Measurements from ENCODE around the gene PHLDA3. TPM values are rescaled to one million over a fixed set of nuclear protein-coding genes. Genes with fewer than 3 reads are reported as not detected.

The PHLDA3 gene
- total RNA-seq, 1 donor from 2014 or later: 78.6 TPM

DNA sequence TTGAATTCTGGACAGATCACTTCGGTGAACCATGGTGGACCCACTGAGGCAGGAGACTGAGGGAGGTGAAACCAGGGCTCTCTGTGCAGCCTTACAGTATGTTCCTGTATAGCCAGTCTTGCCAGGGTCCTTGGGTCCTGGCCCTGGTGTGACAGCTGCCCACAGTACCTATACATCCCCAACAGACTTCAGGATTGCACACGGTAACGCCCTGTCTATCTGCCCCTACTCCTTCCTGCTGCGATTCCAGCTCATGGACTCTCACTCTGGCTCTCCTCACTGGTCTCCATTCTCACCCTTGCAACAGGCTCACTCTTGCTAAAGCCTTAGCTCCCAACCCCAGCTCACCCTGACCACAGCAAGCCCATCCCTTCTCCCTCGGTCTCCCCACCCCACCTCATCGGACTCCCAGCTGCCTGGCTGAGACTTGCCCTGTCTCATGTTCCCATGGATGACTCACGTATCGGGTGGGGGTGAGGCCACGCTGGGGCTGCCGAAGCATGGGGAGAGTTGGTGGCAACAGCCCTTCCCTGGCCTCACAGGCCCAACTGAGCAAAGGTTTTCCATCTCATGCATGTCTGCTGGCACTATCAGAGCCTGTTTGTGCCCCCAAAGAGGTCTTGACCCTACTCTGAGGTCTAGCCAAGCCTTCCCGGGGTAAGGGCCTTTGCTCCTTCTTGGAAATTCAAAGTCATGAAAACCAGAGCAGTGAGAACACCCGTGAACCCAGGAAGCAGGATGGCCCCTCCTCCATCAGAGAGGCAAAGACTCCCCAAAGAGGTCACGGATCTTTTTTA lies 7.1 kb downstream of the PHLDA3 start:
- peak; percentile 86 for ATAC-seq

DNA sequence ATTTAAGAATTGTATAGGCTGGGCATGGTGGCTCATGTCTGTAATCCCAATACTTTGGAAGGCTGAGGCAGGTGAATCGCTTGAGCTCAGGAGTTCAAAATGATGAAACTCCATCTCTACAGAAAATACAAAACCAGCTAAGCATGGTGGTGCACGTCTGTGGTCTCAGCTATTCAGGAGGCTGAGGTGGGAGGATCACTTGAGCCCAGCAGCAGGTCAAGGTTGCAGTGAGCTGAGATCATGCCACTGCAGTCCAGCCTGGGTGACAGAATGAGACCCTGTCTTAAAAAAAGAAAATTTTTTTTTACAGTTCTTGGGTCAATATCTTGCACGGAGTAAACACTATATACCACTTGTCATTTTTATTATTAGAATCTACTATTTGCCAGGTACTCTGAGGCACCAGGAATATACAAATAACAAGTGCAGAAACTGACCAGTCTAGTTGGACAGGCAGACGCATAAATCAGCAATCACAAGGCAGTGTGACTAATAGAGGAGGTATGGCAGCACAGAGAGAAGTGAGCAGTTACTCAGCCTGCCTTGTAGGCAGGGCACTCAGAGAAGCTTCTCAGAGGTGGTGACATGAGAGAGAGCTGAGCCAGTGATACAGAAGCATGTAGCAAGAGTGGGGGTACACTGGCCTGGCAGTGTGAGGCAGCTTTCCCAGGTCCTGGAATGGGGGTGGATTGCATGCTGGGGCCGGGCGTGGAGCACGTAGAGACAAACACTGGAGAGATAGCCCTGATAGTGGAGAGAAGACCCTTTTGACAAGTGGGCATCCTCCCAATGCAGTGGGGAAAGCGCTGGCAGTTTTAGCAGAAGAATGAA lies 8.0 kb downstream of the PHLDA3 start:
- ATAC-seq: peak; percentile 85

DNA sequence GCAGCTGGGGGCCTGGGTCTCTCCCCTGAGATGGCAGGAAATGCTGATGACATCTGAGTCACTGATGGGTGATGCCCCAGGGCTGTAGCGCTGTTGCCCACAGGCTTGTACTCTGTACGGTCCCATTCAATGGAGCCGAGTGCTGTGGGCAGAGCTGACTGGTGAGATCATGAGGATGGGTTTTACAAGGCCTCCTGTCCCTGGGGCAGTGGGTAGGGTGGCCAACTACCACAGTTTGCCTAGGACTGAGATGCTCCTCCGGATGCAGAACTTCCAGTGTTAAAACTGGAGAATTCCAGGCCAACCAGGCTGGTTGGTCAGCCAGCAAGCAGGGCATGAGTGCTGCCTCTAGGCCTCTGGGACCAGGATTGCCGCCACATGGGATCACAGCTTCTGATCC lies 9.2 kb downstream of the PHLDA3 start:
- ATAC-seq: no peak

DNA sequence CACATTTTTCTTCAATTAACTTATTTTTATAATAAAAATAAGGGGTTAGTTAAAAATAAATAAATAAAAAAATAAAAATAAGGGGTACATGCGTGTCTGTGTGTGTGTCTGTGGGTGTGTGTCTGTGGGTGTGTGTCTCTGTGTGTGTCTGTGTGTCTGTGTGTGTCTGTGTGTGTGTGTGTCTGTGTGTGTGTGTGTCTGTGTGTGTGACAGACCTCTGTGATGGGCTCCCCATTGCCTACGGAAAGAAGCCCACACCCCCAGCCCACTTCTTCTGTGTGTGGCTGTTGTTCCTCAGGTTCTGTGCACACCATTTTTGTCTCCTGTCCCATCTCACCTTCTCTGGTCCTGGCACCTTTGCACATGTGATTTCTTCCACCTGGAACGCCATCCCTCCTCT lies 9.9 kb downstream of the PHLDA3 start:
- no peak for ATAC-seq

DNA sequence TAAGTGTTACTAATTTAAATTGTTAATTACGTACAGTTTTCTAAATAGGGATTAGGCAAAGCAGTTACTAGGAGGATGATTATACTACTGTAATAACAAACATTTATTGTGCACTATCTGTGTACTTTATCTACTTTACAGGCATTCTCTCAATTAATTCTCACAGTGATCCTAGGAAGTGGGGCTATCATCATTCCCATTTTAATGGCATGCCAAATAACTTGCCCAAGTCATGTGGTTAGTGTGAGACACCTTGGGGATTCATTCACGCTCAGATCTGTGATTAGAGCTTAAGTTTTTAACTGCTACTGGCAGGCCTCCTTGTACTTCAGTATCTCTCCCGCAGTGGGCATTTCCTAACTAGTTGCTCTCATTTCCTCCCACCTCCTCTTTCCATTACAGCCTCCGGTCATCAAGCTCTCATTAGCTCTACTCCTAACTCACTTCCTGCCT lies 11.5 kb downstream of the PHLDA3 start:
- ATAC-seq: no peak

DNA sequence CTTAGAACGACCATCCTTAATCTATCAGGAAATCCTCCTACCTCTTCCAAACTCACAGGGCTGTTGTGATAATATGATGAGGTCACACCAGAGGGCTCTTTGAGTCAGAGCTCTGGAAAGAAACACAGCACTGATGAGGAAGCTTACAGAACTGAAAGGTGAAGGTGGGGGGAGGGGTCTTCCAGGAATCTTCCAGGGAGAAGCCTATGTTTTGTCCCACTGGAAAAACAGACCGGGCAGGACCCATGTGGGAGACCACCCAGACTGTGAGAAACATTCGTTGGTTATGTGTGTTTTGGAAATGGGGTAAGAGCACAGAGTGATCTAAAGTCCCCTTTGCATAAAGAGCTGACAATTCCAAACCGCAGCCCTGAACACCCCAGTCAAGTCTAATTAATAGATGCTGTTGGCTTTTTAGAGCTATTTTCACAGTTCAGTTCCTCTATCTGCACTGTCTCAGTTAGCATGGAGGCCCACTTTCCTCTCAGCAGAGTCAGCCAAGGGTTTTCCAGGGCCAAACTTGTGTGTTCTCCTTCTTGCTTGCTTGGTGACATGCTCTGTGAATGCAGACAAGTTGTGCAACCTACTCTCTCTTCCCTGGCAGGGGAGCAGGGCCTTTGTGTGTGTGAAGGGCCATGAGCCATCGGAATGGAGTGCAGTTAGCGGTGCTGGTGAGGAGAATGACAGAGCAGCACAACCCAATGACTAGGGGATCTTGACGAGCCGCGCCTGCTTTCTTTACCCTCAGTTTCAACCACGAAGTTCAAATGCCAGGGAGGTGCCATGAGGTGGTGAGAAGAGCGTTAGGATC lies 12.3 kb downstream of the PHLDA3 start:
- peak; percentile 64 for ATAC-seq

DNA sequence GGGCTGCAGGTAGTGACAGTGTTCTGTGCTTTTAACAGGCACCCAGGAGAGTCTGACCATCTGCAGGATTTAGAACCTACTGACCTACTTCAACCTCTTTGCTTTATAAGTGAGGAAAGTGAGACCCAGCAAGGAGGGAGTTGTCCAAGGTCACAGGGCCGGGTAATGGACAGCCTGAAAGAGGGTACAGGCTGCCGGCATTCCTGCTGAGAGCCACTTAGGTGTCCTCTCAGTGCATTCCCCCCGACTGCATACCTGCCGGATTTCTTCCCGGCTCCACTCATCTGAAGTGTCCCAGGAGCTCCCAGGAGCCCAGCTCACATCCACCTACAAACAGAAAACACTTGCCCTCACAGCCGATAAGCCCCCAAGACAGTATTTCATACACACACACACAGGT lies 13.9 kb downstream of the PHLDA3 start:
- no peak for ATAC-seq

DNA sequence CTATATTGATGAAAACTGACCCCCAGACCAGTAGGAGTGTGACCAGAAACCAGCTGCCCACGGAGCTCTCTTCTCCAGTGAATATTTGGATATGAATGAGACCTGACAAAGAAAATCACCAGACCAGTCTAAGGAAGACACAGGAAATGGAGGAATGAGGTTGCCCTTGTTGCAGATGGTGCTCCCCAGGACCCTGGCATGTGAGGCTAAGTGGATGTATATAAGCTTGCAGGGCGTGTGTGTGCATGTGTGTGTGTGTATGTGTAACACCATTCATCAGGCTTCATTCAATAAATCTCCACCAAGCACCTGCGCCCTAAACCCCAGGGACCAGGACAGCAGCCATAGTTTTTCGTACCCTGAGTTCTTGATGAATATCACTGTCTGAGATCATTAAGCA lies 14.4 kb downstream of the PHLDA3 start:
- no peak for ATAC-seq

DNA sequence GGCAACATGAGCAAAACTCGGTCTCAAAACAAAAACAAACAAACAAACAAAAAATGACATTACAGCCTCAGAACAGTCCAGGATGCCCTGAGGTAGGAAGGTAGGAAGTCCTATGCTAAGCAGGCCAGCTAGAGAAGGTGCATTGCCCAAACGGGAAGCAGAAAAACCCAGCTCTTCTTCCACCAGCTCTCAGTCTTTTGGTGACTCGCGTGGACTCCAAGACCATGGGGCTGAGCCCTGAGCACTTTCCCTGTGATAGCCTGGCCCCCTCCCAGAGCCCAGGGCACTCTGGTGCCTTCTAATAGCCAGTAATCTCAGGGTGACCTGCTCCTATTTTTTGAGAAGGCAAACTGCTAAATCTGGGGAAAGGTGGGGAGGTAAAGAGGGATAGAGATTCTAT lies 16.1 kb downstream of the PHLDA3 start:
- ATAC-seq: no peak

DNA sequence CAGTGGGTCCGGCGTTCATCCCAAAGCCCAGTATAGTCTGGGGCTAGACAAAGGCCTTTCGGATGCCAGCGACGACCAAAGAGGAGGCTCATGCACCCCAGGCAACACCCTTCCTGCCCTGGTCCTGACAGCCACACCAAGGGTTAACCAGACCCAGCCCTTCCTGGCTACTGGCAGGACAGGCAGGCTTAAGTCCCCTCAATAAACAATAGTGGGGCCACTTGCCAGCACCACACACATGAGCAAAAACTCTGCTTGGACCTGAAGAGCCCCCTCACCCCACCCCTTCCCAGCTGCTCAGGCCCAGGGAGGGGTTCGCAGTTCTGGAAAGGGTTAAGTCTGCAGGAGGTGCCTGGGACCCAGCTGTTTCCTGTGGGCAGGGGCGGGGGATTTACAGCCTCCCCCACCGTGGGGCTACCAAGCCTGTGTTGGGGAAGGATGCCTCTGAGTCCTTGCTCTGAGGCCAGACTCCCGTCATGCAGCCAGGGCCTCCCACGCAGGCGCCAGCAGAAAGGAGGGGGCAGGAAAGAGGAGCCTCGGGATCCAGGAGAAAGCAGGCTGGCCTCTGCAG lies 18.2 kb downstream of the PHLDA3 start:
- peak; percentile 17 for ATAC-seq

DNA sequence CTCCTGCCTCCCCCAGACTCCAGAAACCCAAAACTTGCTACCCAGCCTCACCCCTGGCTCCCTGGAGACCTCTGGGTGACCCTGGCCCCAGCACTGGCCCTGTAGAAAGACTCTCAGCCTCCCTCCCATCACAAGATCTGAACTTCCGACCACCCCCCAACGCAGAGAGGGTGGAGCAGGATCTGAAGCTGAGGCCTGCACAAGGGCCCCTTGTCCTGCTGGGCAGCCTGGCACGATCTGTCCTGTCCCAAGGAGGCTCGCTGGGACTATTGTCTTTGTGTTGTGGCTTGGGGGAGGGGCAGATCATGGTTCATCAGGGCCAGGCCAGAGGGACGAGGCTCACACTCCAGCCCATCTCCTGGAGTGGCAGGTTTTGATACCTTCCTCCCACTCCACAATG lies 20.0 kb downstream of the PHLDA3 start:
- no peak for ATAC-seq

DNA sequence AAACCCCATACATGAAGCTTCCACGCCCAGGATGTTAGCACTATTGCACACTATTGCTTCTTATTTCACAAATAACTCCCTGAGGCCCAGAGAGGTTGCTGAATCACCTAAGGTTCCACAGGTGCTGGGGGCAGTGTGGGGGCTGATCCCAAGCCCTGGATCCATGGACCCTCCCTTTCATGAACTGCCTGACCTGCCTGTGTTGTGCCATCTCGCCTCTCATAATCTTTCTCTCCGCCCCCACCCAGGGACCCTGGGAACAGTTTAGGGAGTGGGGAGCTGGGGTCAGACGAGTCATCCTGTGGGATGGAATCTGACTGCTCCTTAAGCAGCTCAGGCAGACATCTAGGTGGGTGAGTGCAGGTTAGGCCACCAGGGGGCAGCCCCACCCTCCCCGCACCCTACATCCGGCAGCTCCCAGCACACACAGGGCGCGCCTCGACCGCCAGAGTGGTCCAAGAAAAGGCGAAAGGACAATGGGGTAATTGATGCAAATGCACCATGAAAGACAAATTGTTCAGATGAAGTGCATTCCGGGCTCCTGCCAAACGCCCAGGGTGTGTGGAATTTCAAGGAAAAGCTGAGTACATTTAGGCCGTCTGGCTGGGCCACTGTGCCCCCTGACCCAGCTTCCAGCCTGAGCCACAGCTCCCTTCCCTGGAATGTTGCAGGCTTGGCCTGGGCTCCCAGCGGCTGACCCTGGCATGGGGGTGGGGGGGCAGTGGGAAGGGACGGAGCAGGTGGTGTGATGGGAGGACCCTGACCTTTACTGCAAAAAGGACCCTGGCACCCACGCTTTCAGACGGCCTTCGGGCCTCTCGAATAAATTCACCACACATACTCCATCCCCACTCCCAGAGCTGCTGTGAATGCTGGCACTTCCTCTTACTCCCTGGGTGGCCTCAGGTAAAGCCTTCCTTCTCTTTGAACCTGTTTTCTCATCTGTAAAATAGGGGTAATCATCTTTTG lies 20.8 kb downstream of the PHLDA3 start:
- ATAC-seq: peak; percentile 92

DNA sequence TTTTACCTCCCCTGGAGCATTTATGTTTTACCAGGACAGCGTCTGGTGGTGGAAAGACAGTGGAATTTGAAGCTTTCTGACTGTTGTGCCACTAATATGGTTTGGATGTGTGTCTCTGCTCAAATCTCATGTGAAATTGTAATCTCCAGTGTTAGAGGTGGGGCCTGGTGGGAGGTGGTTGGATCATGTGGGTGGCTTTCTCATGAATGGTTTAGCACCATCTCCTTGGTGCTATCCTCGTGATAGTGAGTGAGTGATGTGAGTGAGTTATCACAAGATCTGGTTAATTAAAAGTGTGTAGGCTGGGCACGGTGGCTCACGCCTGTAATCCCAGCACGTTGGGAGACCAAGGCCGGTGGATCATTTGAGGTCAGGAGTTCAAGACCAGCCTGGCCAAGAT lies 23.7 kb downstream of the PHLDA3 start:
- no peak for ATAC-seq

DNA sequence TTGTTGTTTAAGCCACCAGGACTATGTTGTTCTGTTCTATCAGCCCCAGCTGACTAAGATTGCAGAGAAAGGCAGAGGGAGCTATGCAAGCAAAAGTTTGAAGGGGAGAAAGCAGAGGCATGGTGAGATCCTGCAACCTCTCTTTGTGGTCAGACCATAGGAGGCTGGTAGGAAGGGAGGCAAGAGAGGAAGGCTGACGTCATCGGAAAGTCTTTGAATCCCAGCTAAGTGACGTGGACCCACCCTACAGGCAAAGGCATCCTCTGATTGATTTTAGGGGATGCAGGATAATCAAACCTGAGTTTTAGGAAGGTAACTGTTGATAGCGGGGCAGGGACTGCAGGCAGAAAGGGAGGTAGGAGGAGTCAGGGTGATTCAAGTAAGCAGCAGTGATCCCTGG lies 24.2 kb downstream of the PHLDA3 start:
- ATAC-seq: no peak

DNA sequence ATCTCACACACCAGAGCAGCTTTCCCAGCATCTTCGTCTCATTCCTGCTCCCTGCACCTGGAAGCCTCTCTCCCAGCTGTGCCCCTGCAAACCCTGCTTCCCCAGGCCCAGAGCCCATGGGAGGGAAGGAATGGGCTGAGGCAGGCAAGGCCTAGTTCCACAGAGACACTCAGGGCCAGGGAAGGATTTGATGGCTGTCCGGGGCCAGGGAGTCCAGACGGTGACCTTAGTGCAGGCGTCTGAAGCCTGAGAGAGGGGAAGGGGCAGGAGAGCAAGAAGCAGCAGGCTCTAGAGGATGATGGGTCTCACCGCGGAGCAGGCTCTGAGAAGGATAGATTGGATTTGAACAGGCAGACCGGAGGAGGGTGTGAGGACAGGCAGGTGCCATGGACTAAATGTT lies 25.2 kb downstream of the PHLDA3 start:
- no peak for ATAC-seq

DNA sequence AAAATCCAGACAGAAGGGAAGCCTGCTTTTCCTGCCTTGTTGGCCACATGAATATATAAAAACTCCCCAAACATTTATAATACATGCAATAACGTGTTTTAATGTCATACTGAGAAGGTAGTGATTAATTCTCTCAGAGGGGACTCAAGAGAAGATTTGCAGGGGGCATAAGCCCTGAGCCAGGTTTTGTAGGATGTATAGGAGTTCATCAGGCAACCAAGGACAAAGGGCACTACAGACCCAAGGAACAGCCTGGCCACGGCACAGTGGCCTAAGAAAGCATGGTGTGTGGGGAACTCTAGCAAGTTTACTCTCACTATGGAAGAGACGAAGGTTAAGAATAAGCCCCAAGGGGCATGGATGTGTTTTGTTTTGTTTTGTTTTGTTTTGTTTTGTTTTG lies 32.0 kb downstream of the PHLDA3 start:
- no peak for ATAC-seq

DNA sequence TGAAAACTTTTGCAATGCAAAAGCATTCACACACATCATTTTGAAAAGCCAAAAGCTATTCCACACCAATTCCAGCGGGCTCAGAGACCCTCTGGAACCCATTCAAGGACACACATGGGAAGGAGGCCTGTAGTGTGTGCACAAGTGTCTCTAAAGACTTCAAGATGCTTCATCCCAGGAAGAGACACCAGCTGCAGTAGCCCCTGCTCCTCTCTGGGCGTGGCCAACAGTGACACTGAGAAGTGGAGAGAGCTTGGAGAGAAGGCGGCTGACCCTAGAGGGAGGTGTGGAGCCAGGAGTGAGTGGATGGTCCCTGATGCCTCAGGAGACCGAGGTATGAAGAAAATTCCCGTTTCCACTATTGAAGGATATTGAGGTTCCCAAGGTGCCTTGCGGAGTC lies 32.6 kb downstream of the PHLDA3 start:
- peak; percentile 31 for ATAC-seq

DNA sequence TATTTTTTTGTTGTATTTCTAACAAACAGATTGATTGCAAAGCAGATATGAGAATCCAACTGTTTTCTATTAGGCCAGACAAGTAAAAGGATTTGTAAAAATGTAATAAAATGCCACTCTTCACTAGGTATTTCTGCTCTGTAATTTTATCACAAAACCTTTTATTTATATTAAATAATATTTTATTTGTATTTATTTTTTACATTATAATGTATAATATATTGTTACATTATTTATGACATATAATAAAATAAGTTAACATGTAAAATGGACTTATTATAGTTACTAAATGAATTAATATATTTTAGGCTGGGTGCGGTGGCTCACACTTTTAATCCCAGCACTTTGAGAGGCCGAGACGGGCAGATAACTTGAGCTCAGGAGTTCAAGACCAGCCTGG lies 34.7 kb downstream of the PHLDA3 start:
- no peak for ATAC-seq

DNA sequence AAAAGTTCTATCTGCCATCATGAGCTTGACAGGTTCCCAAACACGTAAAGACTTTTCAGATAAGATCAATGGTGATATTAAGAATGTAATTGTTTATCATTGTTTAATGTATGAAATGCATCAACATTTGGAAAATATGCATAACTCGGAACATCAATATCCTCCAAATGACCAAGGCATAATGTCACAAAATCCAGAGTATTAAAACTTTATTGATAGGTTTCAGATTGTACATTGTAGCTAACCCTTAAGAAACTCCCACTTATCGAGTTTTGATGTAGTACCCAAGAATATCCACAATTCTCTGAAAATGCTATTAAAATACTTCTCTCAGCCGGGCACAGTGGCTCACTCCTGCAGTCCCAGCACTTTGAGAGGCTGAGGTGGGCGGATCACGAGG lies 35.4 kb downstream of the PHLDA3 start:
- ATAC-seq: no peak

DNA sequence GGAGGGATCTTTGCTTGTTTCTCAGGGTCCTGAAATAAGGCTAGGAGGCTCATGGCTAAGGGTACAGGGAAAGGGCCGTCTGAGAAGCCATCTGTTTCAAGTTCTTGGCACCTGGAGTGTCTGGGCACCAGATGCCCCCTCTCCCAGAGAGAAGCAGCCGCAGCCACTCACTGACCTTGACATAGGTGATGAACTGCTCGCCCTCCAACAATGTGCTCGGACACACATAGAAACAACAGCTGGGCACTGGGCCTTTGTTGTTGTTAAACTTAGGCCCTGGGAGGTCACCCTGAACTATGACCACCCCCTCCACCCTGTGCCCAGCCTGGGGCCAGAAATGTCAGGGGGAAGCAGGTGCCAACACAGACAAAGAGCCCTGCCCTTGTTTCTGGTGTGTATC lies 38.2 kb downstream of the PHLDA3 start:
- no peak for ATAC-seq

DNA sequence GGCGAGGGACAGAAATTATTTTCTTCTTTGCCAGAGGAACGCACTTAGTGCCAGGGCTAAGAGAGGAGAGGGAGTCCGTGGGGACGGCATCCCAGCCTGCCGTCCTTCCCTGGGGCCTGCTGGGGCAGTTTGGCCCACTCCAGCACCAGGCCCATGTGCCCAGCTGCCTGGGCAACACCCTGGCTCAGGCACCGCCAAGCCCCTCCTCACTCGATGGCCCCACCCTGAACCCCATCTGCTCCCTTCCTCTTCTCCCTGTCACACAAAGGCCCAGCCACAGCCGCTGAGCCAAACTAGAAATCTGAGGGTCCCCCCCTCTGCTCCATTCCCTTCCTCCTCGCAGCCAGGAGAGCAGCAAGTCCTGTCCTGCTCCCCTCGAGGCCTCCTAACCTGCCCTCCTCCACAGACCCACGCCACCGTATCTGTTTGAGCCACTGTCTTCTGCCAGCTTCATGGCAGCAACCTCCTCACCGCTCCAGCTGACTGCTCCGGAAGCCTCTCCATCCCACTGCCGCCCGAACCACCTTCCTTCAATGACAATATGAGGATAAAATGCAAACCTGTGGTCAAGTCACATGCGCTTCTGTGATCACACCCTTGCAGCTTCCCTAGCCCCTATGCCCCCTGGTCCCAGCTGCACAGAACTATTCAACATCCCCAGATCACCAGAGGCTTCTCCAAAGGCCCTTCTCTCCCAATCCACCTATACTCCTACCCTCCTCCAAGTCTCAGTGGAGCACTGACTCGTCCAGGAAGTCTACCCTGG lies 39.1 kb downstream of the PHLDA3 start:
- ATAC-seq: no peak
